Right lobe of liver (tissue), 4 donors: Measurements from ENCODE around the gene CD19.

ENCODE experiments used
- CTCF ChIP-seq, 4 donors: fragments of 200-600 bp in 3 of 4; fragments of 450-650 bp in 1 of 4; IDR thresholded peaks; one replicate each; pipeline versions ENCODE4 v1.5.1 to v1.8.0; 2016 to 2022; ENCODE audit warnings: antibody characterized with exemption in 4 of 4, mild to moderate bottlenecking in 2 of 4
- POLR2A ChIP-seq: fragments of 450-650 bp; IDR thresholded peaks from one replicate; pipeline ENCODE4 v1.6.1; 2017; ENCODE audit warnings: antibody characterized with exemption, mild to moderate bottlenecking
- donor health status: DM: no; HTN: no; CAD: no.
- donor health status: DM: no; HTN: no; CAD: no.
- donor health status: DM: no; HTN: yes; CAD: no.

GRCh38 chr16:28964072-28964471 is 32.3 kb downstream of the CD19 start:
- no peak for TF ChIP-seq CTCF (IDR thresholded peaks at IDR 0.05)
- TF ChIP-seq POLR2A = no peak
